Measurements from ENCODE around the gene DNTT.

The DNTT gene

GRCh38 chr10:96275685-96276418, 28.4 kb upstream of the DNTT start:
- TF ChIP-seq CTCF (IDR thresholded peaks at IDR 0.05; ENCODE audit: borderline replicate concordance, insufficient read depth, low read depth, low read length) = no peak
- no peak overlapping the region for H3K4me3 ChIP-seq (ENCODE audit: low read depth, low read length)

GRCh38 chr10:96276426-96276825, 27.8 kb upstream of the DNTT start:
- no peak overlapping the region for H3K4me3 ChIP-seq (ENCODE audit: low read depth, low read length)
- TF ChIP-seq CTCF (IDR thresholded peaks at IDR 0.05; ENCODE audit: borderline replicate concordance, insufficient read depth, low read depth, low read length) = no peak

- H3K4me3 ChIP-seq (ENCODE audit: low read depth, low read length) = no peak overlapping the region
- no peak for TF ChIP-seq CTCF (IDR thresholded peaks at IDR 0.05; ENCODE audit: borderline replicate concordance, insufficient read depth, low read depth, low read length)
Measured at GRCh38 chr10:96276831-96277230, 27.4 kb upstream of the DNTT start.

GRCh38 chr10:96279191-96279641, 25.0 kb upstream of the DNTT start:
- TF ChIP-seq CTCF (IDR thresholded peaks at IDR 0.05; ENCODE audit: borderline replicate concordance, insufficient read depth, low read depth, low read length) = no peak
- no peak overlapping the region for H3K4me3 ChIP-seq (ENCODE audit: low read depth, low read length)

GRCh38 chr10:96280859-96281258, 23.4 kb upstream of the DNTT start:
- no peak for TF ChIP-seq CTCF (IDR thresholded peaks at IDR 0.05; ENCODE audit: borderline replicate concordance, insufficient read depth, low read depth, low read length)
- H3K4me3 ChIP-seq (ENCODE audit: low read depth, low read length) = no peak overlapping the region

- no peak overlapping the region for H3K4me3 ChIP-seq (ENCODE audit: low read depth, low read length)
- TF ChIP-seq CTCF (IDR thresholded peaks at IDR 0.05; ENCODE audit: borderline replicate concordance, insufficient read depth, low read depth, low read length) = no peak
Measured at GRCh38 chr10:96281444-96282029, 22.7 kb upstream of the DNTT start.

- TF ChIP-seq CTCF (IDR thresholded peaks at IDR 0.05; ENCODE audit: borderline replicate concordance, insufficient read depth, low read depth, low read length) = no peak
- no peak overlapping the region for H3K4me3 ChIP-seq (ENCODE audit: low read depth, low read length)
Measured at GRCh38 chr10:96283351-96283750, 20.9 kb upstream of the DNTT start.

All from GM12875 (cell line).